Mucosa of descending colon (tissue), 3 donors: Measurements from ENCODE around the gene MLC1. TPM values are rescaled to one million over a fixed set of nuclear protein-coding genes. Genes with fewer than 3 reads are reported as not detected.
A peak's percentile ranks its signal among the peaks of the same experiment; 100 is the strongest.

Source experiments
- ATAC-seq: fragments of 200-7000 bp; cut with Tn5 transposase; one replicate; pipeline ENCODE4 v1.9.1; 2020; ENCODE audit warnings: mild to moderate bottlenecking, moderate library complexity
- DNase-seq, 3 donors: peaks; one replicate each; pipeline ENCODE4 v3.0.0-alpha.2; 2020
- H3K36me3 ChIP-seq: fragments of 200-600 bp; one replicate; pipeline ENCODE4 v1.8.0; 2021; ENCODE audit warnings: low read depth, mild to moderate bottlenecking
- H3K4me1 ChIP-seq: fragments of 200-600 bp; one replicate; pipeline ENCODE4 v1.8.0; 2021; ENCODE audit warnings: low read depth, mild to moderate bottlenecking
- H3K4me3 ChIP-seq: fragments of 200-600 bp; one replicate; pipeline ENCODE4 v1.8.0; 2021; ENCODE audit warnings: mild to moderate bottlenecking
- H3K9me3 ChIP-seq: fragments of 200-600 bp; one replicate; pipeline ENCODE4 v1.8.0; 2021; ENCODE audit warnings: mild to moderate bottlenecking
- intact Hi-C, 2 donors: fragments of 100-400 bp; cut with DNase I in 1 of 2; cut with micrococcal nuclease in 1 of 2; formaldehyde crosslinking; loops; one replicate each; pipeline versions ENCODE4 v1.11.0 to v1.11.1; 2022; cut with DNase I, micrococcal nuclease
- total RNA-seq, 3 donors: library from RNA; stranded (reverse); fragmentation: NEBNext Ultra II Directional in 2 of 3; extraction: Animal tissue kit (Norgen Biotek cat#: 25700) in 2 of 3; gene quantifications; one replicate each; pipeline versions ENCODE4 v1.2.1 to v1.2.4, GENCODE V29; 2021 to 2023
- TF ChIP-seq, protein P1 (sequence below): fragments of 200-600 bp; IDR thresholded peaks from one replicate; pipeline ENCODE4 v1.8.0; 2022; ENCODE audit warnings: antibody characterized with exemption, mild to moderate bottlenecking
- donor health status: DM: no; HTN: no; CAD: no; lungs with moderate emphysema.
- donor health status: DM: no; HTN: no; CAD: no.
- donor health status: DM: no; HTN: yes; CAD: no.

MLC1 gene
- total RNA-seq, 3 donors from 2014 or later: 0.16 TPM; not detected in 2

DNA sequence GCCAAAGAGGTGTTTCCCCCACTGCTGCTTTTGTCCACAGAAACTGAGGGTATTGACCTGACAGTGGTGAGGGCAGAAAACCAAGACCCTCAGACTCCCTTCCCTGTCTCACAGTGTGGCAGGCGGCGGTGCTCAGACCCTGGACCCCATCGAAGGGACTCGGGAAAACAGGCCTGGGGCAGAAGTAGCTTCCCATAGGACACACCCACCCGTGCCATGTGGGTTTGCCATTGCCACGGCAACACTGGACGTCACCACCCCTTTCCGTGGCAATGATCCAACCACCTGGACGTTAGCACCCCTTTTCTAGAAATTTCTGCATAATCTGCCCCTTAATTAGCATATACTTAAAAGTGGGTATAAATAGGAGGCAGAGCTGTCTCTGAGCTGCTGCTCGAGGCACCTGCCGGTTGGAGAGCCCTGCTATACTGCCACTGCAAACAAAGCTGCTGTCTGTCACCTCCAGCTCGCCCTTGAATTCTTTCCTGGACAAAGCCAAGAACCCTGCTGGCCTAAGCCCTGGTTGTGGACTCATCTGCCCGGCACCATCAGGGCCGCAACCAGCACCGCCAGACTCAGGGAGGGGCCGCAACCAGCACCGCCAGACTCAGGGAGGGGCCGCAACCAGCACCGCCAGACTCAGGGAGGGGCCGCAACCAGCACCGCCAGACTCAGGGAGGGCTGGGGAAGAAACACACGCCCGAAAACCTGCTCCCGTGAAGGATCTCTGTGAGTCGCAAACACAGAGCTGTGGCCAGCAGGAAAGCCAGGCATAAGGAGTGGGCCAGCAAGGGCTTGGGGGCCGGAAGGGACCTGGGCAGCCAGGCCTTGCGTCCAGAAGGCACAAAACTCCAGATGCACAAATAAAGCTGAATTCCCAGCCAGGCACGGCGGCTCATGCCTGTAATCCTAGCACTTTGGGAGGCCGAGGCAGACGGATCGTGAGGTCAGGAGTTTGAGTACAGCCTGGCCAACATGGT is 10.4 kb downstream of the MLC1 start:
- Histone ChIP-seq H3K4me3 (no peak overlapping the region), H3K9me3 (no peaks in the 10 kb centered on the region), H3K4me1 (peaks cover 4% of the 10 kb centered on the region), H3K36me3 (no peaks in the 10 kb centered on the region)
- intact Hi-C loops: no loop called here
- ATAC-seq (peak; percentile 79), DNase-seq (peak in 2 of 3 donors; percentile 59 to 62)
- TF ChIP-seq, protein P1, sequence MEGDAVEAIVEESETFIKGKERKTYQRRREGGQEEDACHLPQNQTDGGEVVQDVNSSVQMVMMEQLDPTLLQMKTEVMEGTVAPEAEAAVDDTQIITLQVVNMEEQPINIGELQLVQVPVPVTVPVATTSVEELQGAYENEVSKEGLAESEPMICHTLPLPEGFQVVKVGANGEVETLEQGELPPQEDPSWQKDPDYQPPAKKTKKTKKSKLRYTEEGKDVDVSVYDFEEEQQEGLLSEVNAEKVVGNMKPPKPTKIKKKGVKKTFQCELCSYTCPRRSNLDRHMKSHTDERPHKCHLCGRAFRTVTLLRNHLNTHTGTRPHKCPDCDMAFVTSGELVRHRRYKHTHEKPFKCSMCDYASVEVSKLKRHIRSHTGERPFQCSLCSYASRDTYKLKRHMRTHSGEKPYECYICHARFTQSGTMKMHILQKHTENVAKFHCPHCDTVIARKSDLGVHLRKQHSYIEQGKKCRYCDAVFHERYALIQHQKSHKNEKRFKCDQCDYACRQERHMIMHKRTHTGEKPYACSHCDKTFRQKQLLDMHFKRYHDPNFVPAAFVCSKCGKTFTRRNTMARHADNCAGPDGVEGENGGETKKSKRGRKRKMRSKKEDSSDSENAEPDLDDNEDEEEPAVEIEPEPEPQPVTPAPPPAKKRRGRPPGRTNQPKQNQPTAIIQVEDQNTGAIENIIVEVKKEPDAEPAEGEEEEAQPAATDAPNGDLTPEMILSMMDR: no peak

DNA sequence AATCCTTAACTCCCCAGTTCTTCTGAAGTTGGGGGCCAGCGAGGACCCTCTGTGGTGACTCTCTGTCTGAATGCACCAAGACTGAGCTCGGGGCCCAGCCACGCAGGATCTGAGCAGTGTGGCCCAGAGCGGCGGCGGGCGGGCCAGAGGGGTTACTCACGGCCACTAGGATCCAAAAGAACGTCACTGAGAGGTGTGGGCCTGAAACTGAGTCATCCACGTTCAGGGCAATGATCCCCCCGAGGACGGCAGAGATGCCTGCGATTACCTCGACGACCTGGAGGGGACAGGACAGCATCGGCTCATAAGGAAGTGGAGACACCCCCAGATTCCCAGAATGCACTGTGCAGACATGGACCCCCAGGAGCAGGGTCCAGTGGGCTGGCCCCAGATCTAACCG is 11.2 kb downstream of the MLC1 start:
- TF ChIP-seq, protein P1: no peak
- intact Hi-C loops: no loop called here
- H3K9me3 ChIP-seq: no peaks in the 10 kb centered on the region
- no peaks in the 10 kb centered on the region for H3K36me3 ChIP-seq
- ATAC-seq (no peak), DNase-seq (no peak)
- H3K4me3 ChIP-seq: no peak overlapping the region
- peaks cover 4% of the 10 kb centered on the region for H3K4me1 ChIP-seq

DNA sequence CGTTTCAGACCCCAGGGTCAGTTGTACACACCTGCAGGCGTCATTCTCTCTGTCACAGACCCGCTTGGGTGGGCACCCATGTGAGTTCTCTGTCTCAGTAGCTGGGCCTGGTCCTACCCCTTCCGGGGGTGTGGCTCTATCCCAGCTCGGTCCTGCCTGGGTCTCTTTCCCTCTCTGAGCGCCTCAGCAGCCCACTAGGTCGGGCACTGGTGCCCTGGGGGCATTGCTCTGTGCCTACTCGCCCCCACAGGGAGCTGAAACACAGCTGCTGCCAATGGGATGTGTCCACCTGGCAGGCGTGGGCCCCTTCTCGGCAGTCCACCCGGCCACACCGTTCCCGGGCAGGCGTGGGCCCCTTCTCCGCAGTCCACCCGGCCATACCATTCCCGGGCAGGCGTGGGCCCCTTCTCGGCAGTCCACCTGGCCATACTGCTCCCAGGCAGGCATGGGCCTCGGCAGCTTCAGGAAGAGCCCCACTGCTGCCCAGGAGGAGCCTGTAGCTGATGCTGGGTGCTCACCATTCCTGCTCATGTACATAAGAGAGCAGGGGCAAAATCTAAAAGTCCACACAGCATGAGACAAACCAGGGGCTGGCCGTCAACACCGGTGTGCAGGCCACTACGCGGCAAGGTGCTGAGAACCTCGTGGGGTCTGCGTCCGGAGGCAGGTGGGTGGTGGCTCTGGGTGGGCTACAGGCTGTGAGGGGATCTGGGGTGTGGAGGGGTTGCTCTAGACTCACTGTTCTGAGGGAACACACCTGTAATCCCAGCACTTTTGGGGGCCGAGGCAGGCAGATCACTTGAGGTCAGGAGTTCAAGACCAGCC is 12.3 kb downstream of the MLC1 start:
- DNase-seq: peak in 1 of 3 donors; percentile 17
- Histone ChIP-seq H3K36me3 (no peaks in the 10 kb centered on the region), H3K9me3 (no peaks in the 10 kb centered on the region), H3K4me3 (no peak overlapping the region), H3K4me1 (peaks cover 4% of the 10 kb centered on the region)
- intact Hi-C loops: no loop called here
- no peak for ATAC-seq
- TF ChIP-seq, protein P1: no peak

DNA sequence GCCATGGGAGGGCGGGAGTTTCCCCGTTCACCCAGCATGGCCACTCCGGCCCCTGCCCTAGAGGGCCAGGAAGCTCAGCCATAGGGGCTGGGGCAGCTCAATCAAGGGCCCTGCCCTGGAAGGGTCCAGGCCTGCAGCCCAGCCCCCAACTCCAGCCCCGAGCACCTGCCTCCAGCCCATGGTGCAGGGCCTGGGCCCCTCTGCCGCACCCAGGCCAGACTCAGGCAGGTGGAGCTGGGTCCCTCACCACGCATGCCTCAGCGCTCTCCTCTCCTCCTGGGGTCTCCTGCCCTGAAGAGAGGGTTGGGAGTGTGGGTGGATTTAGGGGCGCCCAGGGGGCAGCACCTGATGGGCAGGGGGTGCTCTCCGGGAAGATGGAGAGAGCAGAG is 13.1 kb downstream of the MLC1 start:
- TF ChIP-seq, protein P1: no peak
- peaks cover 4% of the 10 kb centered on the region for H3K4me1 ChIP-seq
- DNase-seq (peak in 1 of 3 donors; percentile 25), ATAC-seq (no peak)
- H3K9me3 ChIP-seq: no peaks in the 10 kb centered on the region
- no peak overlapping the region for H3K4me3 ChIP-seq
- no peaks in the 10 kb centered on the region for H3K36me3 ChIP-seq
- intact Hi-C loops: no loop called here

DNA sequence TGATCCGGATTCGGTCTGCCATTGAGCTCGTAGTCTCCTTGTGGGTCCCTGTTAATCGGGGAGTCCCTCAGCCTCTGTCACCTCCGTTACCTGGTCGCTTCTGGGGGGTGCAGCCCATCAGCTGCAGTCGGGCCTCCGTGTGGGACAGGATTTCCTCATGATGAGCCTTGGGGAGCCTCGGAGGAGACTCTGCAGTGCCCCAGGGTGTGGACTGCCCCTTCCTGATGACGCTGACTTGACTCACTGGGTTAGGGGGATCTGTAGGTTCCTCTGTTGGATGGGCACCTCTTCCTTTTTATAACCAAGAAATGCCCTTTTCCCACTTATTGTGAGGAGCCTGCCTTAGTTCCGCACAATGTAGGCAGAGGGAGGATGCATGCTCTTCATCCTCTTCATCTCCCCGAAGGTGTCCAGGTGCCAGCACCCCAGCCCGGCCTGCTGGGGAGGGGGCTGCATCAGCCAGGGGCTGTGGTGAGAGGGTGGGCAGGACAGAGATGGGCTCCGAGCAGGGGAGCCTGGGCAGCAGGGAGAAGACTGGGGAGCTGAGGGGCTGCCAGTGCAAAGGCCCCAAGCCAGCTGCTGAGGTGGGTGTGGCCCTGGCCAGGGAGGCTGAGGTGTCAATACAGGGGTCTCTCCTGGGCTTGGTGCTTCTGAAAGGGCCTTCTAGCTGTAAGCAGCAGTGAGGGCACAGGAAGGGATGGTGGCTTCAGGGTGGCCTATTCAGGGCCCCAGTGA is 13.6 kb downstream of the MLC1 start:
- DNase-seq: peak in 1 of 3 donors; percentile 27
- no peaks in the 10 kb centered on the region for H3K9me3 ChIP-seq
- intact Hi-C loops: no loop called here
- peaks cover 4% of the 10 kb centered on the region for H3K4me1 ChIP-seq
- H3K4me3 ChIP-seq: no peak overlapping the region
- H3K36me3 ChIP-seq: no peaks in the 10 kb centered on the region
- TF ChIP-seq, protein P1: no peak
- ATAC-seq: no peak
